ENCODE measurements around the gene HAPLN3.

DNA sequence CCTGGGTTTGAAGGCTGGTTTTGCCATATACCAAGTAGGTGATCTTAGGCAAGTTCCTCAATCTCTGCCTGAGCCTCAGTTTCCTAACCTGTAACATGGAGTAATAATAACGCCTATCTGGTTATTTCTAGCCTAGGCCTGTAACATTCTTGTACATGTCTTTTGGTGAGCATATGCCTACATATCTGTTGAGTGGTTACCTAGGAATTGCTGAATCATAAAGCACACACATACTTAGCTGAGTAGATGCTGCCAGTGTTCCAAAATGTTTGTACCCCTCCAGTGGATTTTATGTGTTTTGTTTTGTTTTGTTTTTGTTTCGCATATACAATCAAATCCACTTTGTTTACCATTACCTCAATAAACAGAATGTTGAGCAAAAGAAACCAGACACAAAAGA lies 35.2 kb upstream of the HAPLN3 start:
- TF ChIP-seq, protein P1, sequence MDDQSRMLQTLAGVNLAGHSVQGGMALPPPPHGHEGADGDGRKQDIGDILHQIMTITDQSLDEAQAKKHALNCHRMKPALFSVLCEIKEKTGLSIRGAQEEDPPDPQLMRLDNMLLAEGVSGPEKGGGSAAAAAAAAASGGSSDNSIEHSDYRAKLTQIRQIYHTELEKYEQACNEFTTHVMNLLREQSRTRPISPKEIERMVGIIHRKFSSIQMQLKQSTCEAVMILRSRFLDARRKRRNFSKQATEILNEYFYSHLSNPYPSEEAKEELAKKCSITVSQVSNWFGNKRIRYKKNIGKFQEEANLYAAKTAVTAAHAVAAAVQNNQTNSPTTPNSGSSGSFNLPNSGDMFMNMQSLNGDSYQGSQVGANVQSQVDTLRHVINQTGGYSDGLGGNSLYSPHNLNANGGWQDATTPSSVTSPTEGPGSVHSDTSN (IDR thresholded peaks at IDR 0.05), result no peak
- no peak for TF ChIP-seq RFX5 (IDR thresholded peaks at IDR 0.05; ENCODE audit: low read length)
- TF ChIP-seq POLR2AphosphoS5 (IDR thresholded peaks at IDR 0.05; ENCODE audit: low read depth, low read length), result no peak
- TF ChIP-seq, protein P2, sequence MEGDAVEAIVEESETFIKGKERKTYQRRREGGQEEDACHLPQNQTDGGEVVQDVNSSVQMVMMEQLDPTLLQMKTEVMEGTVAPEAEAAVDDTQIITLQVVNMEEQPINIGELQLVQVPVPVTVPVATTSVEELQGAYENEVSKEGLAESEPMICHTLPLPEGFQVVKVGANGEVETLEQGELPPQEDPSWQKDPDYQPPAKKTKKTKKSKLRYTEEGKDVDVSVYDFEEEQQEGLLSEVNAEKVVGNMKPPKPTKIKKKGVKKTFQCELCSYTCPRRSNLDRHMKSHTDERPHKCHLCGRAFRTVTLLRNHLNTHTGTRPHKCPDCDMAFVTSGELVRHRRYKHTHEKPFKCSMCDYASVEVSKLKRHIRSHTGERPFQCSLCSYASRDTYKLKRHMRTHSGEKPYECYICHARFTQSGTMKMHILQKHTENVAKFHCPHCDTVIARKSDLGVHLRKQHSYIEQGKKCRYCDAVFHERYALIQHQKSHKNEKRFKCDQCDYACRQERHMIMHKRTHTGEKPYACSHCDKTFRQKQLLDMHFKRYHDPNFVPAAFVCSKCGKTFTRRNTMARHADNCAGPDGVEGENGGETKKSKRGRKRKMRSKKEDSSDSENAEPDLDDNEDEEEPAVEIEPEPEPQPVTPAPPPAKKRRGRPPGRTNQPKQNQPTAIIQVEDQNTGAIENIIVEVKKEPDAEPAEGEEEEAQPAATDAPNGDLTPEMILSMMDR (IDR thresholded peaks at IDR 0.05), result no peak
- TF ChIP-seq, protein P3, sequence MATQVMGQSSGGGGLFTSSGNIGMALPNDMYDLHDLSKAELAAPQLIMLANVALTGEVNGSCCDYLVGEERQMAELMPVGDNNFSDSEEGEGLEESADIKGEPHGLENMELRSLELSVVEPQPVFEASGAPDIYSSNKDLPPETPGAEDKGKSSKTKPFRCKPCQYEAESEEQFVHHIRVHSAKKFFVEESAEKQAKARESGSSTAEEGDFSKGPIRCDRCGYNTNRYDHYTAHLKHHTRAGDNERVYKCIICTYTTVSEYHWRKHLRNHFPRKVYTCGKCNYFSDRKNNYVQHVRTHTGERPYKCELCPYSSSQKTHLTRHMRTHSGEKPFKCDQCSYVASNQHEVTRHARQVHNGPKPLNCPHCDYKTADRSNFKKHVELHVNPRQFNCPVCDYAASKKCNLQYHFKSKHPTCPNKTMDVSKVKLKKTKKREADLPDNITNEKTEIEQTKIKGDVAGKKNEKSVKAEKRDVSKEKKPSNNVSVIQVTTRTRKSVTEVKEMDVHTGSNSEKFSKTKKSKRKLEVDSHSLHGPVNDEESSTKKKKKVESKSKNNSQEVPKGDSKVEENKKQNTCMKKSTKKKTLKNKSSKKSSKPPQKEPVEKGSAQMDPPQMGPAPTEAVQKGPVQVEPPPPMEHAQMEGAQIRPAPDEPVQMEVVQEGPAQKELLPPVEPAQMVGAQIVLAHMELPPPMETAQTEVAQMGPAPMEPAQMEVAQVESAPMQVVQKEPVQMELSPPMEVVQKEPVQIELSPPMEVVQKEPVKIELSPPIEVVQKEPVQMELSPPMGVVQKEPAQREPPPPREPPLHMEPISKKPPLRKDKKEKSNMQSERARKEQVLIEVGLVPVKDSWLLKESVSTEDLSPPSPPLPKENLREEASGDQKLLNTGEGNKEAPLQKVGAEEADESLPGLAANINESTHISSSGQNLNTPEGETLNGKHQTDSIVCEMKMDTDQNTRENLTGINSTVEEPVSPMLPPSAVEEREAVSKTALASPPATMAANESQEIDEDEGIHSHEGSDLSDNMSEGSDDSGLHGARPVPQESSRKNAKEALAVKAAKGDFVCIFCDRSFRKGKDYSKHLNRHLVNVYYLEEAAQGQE (IDR thresholded peaks at IDR 0.05; ENCODE audit: low read depth, low read length), result no peak
- TF ChIP-seq, protein P4, sequence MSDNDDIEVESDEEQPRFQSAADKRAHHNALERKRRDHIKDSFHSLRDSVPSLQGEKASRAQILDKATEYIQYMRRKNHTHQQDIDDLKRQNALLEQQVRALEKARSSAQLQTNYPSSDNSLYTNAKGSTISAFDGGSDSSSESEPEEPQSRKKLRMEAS (IDR thresholded peaks at IDR 0.05; ENCODE audit: low read depth), result no peak
- TF ChIP-seq FOSL2 (IDR thresholded peaks at IDR 0.05; ENCODE audit: borderline replicate concordance, low read depth), result no peak
- no peak for TF ChIP-seq EZH2phosphoT487 (IDR thresholded peaks at IDR 0.05; ENCODE audit: borderline replicate concordance, low read depth)
- no peak for TF ChIP-seq RCOR1 (IDR thresholded peaks at IDR 0.05; ENCODE audit: low read length)
- no peak for TF ChIP-seq FOXM1 (IDR thresholded peaks at IDR 0.05; ENCODE audit: low read depth)

Data from SK-N-SH (cell line).